Astrocyte (in vitro differentiated cells and primary cell): ENCODE results near the gene STX12. TPM values are rescaled to one million over a fixed set of nuclear protein-coding genes. Genes with fewer than 3 reads are reported as not detected.

Experiments
- DNase-seq: peaks from one replicate; pipeline ENCODE4 v3.0.0-alpha.2; 2010; ENCODE audit warnings: low read depth
- FAIRE-seq: peaks from 2 replicates; lab custom pipeline; 2011; peaks lifted over from hg19 to GRCh38; lab: Jason Lieb, UNC
- H2AFZ ChIP-seq: 2 replicates; pipeline ENCODE4 v1.6.0; 2012; ENCODE audit warnings: low read depth, low read length, inconsistent platforms
- H3K27ac ChIP-seq: 2 replicates; pipeline ENCODE4 v1.5.1; 2011; ENCODE audit warnings: low read depth, low read length, inconsistent platforms
- H3K27me3 ChIP-seq: 2 replicates; pipeline ENCODE4 v1.6.0; 2011; ENCODE audit warnings: low read length, inconsistent platforms; ENCODE audit not compliant: insufficient read depth
- H3K36me3 ChIP-seq: 2 replicates; pipeline ENCODE4 v1.5.1; 2011; ENCODE audit warnings: low read length, inconsistent platforms; ENCODE audit not compliant: insufficient read depth
- H3K4me1 ChIP-seq: 2 replicates; pipeline ENCODE4 v1.5.1; 2011; ENCODE audit warnings: low read length, inconsistent platforms; ENCODE audit not compliant: insufficient read depth
- H3K4me2 ChIP-seq: 2 replicates; pipeline ENCODE4 v1.6.0; 2012; ENCODE audit warnings: low read length, inconsistent platforms
- H3K4me3 ChIP-seq: 2 replicates; pipeline ENCODE4 v1.5.1; 2011; ENCODE audit warnings: low read depth, mild to moderate bottlenecking, low read length, inconsistent platforms; ENCODE audit not compliant: insufficient read depth
- H3K79me2 ChIP-seq: 2 replicates; pipeline ENCODE4 v1.6.0; 2012; ENCODE audit warnings: mild to moderate bottlenecking, low read length, inconsistent platforms; ENCODE audit not compliant: insufficient read depth
- H3K9ac ChIP-seq: 2 replicates; pipeline ENCODE4 v1.6.0; 2012; ENCODE audit warnings: mild to moderate bottlenecking, low read length, inconsistent platforms
- H3K9me3 ChIP-seq: 2 replicates; pipeline ENCODE4 v1.5.1; 2012; ENCODE audit warnings: low read depth, mild to moderate bottlenecking, low read length, inconsistent platforms; ENCODE audit not compliant: insufficient read depth
- H4K20me1 ChIP-seq: 2 replicates; pipeline ENCODE4 v1.6.0; 2012; ENCODE audit warnings: low read length, inconsistent platforms; ENCODE audit not compliant: insufficient read depth
- H3K27ac Mint-ChIP-seq: one replicate; pipeline ENCODE4 v1.8.0; 2021; ENCODE audit warnings: mild to moderate bottlenecking, mixed read lengths; ENCODE audit not compliant: unreplicated experiment
- H3K27me3 Mint-ChIP-seq: one replicate; pipeline ENCODE4 v1.8.0; 2021; ENCODE audit warnings: low read depth, mixed read lengths; ENCODE audit not compliant: unreplicated experiment
- H3K36me3 Mint-ChIP-seq: one replicate; pipeline ENCODE4 v1.8.0; 2021; ENCODE audit warnings: low read depth, mixed read lengths; ENCODE audit not compliant: unreplicated experiment
- H3K4me1 Mint-ChIP-seq: one replicate; pipeline ENCODE4 v1.8.0; 2021; ENCODE audit warnings: low read depth, mixed read lengths; ENCODE audit not compliant: unreplicated experiment
- H3K4me3 Mint-ChIP-seq: one replicate; pipeline ENCODE4 v1.8.0; 2021; ENCODE audit warnings: mild to moderate bottlenecking, moderate library complexity, mixed read lengths; ENCODE audit not compliant: unreplicated experiment
- H3K9me3 Mint-ChIP-seq: one replicate; pipeline ENCODE4 v1.8.0; 2021; ENCODE audit warnings: mild to moderate bottlenecking, mixed read lengths; ENCODE audit not compliant: unreplicated experiment
- EZH2 ChIP-seq: IDR thresholded peaks from 2 replicates; pipeline ENCODE4 v1.6.1; 2012; ENCODE audit warnings: mild to moderate bottlenecking, low read length, inconsistent platforms; ENCODE audit not compliant: insufficient read depth
- total RNA-seq: library from RNA; stranded (reverse); gene quantifications from 2 replicates; pipeline ENCODE4 v1.2.1, GENCODE V29; 2021
- TF ChIP-seq, protein P1 (sequence below): IDR thresholded peaks from 2 replicates; pipeline ENCODE4 v1.5.1; 2011; ENCODE audit warnings: low read depth, mild to moderate bottlenecking, inconsistent platforms, low read length, moderate library complexity; ENCODE audit not compliant: insufficient read depth

Gene STX12
- total RNA-seq, 1 donor from 2014 or later: 62.1 TPM

DNA sequence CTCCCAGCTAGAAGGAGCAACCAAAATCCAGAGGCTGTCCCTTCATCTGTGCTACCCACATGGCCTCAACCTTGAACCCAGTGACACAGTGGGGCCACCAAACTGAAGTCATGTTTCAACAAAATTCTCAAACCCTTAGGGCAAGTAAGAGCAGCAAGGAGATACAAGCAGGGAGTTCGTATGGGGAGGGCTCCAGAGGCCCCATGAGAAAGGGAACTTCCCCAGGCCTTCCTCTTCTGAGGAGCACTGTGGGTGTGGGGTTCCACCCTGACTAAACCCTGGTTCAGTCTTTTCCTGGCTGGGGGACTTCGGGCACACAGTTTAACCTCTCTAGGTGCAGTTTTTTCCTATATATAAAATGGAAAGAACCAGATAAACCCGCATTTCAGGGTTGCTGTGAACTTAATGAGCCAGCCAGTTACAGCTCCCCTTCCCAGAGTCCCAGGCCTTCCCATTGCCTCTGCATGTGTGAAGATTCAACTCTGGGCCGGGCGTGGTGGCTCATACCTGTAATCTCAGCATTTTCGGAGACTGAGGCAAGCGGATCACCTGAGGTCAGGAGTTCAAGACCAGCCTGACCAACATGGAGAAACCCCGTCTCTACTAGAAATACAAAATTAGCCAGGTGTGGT lies 91.4 kb downstream of the STX12 start:
- Mint-ChIP-seq H3K4me1 (peaks cover 9% of the 10 kb centered on the region), H3K4me3 (no peak overlapping the region), H3K27me3 (peaks cover 4% of the 10 kb centered on the region), H3K36me3 (no peaks in the 10 kb centered on the region), H3K27ac (no peak overlapping the region), H3K9me3 (no peaks in the 10 kb centered on the region)
- H3K4me3 ChIP-seq: no peak overlapping the region
- H3K79me2 ChIP-seq: no peaks in the 10 kb centered on the region
- H3K9ac ChIP-seq: no peak overlapping the region
- no peaks in the 10 kb centered on the region for H3K9me3 ChIP-seq
- no peak overlapping the region for H2AFZ ChIP-seq
- TF ChIP-seq EZH2: no peak
- TF ChIP-seq, protein P1, sequence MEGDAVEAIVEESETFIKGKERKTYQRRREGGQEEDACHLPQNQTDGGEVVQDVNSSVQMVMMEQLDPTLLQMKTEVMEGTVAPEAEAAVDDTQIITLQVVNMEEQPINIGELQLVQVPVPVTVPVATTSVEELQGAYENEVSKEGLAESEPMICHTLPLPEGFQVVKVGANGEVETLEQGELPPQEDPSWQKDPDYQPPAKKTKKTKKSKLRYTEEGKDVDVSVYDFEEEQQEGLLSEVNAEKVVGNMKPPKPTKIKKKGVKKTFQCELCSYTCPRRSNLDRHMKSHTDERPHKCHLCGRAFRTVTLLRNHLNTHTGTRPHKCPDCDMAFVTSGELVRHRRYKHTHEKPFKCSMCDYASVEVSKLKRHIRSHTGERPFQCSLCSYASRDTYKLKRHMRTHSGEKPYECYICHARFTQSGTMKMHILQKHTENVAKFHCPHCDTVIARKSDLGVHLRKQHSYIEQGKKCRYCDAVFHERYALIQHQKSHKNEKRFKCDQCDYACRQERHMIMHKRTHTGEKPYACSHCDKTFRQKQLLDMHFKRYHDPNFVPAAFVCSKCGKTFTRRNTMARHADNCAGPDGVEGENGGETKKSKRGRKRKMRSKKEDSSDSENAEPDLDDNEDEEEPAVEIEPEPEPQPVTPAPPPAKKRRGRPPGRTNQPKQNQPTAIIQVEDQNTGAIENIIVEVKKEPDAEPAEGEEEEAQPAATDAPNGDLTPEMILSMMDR: no peak
- no peaks in the 10 kb centered on the region for H3K36me3 ChIP-seq
- H4K20me1 ChIP-seq: no peaks in the 10 kb centered on the region
- H3K4me2 ChIP-seq: no peak overlapping the region
- no peak overlapping the region for H3K27ac ChIP-seq
- H3K4me1 ChIP-seq: peaks cover 12% of the 10 kb centered on the region
- H3K27me3 ChIP-seq: no peaks in the 10 kb centered on the region
- no peak for DNase-seq
- no peak for FAIRE-seq

DNA sequence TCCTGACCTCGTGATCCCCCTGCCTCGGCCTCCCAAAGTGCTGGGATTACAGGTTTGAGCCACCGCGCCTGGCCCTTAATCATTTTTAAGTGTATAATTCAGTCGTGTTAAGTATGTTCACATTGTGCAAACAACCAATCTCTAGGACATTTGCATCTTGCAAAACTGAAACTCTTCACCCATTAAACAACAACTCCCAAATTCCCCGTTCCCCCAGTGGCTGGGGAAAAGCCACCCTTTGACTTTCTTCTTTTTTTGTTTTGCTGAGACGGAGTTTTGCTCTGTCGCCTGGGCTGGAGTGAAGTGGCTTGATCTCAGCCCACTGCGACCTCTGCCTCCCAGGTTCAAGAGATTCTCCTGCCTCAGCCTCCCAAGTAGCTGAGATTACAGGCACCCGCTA lies 92.8 kb downstream of the STX12 start:
- H3K27me3 ChIP-seq: no peaks in the 10 kb centered on the region
- H3K4me1 ChIP-seq: peaks cover 12% of the 10 kb centered on the region
- Mint-ChIP-seq H3K27me3 (no peaks in the 10 kb centered on the region), H3K36me3 (no peaks in the 10 kb centered on the region), H3K4me3 (no peak overlapping the region), H3K4me1 (peaks cover 9% of the 10 kb centered on the region), H3K9me3 (no peaks in the 10 kb centered on the region), H3K27ac (no peak overlapping the region)
- H3K9me3 ChIP-seq: no peaks in the 10 kb centered on the region
- DNase-seq (no peak), FAIRE-seq (no peak)
- H3K79me2 ChIP-seq: no peaks in the 10 kb centered on the region
- no peak overlapping the region for H3K9ac ChIP-seq
- H3K36me3 ChIP-seq: no peaks in the 10 kb centered on the region
- H2AFZ ChIP-seq: no peak overlapping the region
- H3K4me3 ChIP-seq: no peak overlapping the region
- H3K4me2 ChIP-seq: no peak overlapping the region
- H3K27ac ChIP-seq: no peak overlapping the region
- H4K20me1 ChIP-seq: no peaks in the 10 kb centered on the region
- TF ChIP-seq, protein P1: no peak
- TF ChIP-seq EZH2: no peak

DNA sequence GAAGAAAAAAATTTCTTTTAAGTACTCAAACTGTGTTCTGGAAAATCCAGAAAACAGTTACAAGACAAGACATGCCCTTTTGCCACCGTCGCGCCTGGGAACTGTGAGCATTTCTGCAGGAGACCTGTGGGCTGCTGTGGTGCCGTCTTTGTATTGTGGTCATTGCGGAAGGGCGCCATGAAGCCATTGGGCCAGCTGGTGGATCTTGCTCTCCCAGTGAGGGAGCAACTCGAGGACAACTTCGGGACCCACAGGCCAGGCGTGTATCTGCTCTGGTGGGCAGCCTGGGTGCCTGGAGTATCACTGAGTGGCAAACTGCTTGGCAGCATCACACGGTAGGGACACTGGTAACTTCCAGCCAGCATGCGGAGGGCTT lies 95.5 kb downstream of the STX12 start:
- Histone ChIP-seq H3K9me3 (no peaks in the 10 kb centered on the region), H3K4me2 (no peak overlapping the region), H3K27me3 (no peaks in the 10 kb centered on the region), H3K9ac (no peak overlapping the region), H4K20me1 (peaks cover 2% of the 10 kb centered on the region), H3K36me3 (no peaks in the 10 kb centered on the region), H3K4me3 (no peak overlapping the region), H3K4me1 (peaks cover 9% of the 10 kb centered on the region), H3K27ac (no peak overlapping the region), H3K79me2 (no peaks in the 10 kb centered on the region), H2AFZ (peak overlapping the region; percentile 50)
- no peak for FAIRE-seq
- H3K36me3 Mint-ChIP-seq: no peaks in the 10 kb centered on the region
- no peaks in the 10 kb centered on the region for H3K9me3 Mint-ChIP-seq
- H3K27ac Mint-ChIP-seq: no peak overlapping the region
- no peak for DNase-seq
- H3K27me3 Mint-ChIP-seq: peaks cover 8% of the 10 kb centered on the region
- H3K4me3 Mint-ChIP-seq: no peak overlapping the region
- peaks cover 2% of the 10 kb centered on the region for H3K4me1 Mint-ChIP-seq
- no peak for TF ChIP-seq EZH2
- TF ChIP-seq, protein P1: no peak
